Fibroblast of skin of back (primary cell): ENCODE results near the gene SF3B1.
A peak's percentile ranks its signal among the peaks of the same experiment; 100 is the strongest.
"Not testable (repeated sequence)": the region's sequence is repeated elsewhere in the genome, so short reads cannot be mapped to it uniquely, and the experiment has no call there.

Experiments
- DNase-seq: peaks from one replicate; pipeline ENCODE4 v3.0.0-alpha.2; 2013

Gene SF3B1

DNA sequence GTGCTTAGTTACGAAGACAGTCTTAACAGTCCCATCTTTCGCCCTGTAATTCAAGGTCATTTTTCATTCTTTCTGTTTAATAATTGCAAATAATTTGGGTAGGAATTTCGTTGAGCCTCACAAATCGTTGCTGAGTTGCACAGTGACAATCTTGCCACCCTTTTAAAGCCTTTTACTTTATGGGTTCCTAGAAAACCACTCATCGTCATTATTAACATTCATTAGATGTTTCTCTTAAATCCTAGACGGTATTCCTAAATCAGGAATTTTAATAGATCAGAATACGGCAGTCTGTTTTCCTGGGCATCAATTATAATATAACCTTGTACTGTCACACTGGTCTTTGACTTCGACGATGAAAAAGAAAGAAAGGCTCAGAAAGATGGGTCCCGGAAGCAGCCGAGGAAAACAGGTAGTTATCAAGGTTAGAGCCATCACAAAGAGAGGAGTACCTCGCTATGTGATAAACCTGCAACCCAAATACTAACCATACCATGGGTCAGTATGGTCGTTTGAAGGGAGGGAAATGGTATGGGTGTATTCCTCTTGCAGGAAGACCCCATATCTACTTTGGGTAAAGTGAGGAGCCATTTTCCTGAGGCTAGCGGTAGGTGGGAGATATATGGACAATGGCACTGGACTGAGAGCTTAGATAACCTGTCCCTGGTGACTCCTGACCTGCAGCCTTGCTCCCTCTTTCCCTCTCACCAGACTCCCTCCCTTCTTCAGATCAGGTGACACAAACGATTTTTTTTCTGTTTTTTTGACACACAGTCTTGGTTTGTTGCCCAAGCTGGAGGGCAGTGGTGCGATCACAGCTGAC is 981 bp upstream of the SF3B1 start:
- DNase-seq: no peak

DNA sequence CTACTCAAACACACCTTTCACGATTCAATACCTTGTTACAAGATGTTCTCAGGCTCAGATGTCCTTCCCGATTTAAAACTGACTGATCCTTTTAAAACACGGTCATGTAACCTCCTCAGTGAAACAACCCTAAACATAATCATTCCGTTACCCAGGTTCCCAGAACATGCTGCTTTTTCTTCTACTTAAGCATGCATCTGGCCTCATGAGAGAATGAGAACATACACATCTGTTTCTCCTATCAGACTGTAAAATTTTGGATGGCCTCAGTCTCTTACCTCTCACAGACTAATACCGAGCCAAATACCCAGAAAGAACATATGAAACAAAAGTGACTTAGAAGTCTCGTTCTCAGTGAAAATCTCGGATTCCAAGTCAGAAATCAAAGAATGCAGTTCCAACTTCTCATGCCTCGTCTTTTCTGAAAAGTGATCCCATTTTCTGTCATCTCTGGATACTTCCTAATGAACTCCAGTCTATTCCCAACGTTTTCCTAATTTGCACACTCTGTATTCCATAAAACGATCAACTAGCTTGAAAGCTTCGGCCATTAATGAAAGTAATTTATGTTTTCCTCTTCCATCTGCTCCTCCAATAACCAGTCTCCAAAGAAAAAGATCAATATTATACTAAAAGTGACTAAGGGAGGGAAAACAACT is 919 bp downstream of the SF3B1 start:
- DNase-seq: no peak

DNA sequence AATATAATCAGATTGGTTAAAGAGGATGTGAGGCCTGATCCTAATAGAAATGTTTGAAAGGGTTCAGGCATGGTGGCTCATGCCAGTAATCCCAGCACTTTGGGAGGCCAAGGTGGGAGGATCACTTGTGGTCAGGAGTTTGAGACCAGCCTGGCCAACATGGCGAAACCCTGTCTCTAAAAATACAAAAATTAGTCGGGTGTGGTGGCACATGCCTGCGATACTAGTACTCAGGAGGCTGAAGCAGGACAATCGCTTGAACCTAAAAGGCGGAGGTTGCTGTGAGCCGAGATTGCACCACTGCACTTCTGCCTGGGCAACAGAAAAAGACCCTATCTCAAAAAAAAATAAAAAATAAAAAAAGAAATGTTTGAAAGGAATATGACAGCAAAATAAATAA is 2.3 kb downstream of the SF3B1 start:
- not testable (repeated sequence) for DNase-seq

DNA sequence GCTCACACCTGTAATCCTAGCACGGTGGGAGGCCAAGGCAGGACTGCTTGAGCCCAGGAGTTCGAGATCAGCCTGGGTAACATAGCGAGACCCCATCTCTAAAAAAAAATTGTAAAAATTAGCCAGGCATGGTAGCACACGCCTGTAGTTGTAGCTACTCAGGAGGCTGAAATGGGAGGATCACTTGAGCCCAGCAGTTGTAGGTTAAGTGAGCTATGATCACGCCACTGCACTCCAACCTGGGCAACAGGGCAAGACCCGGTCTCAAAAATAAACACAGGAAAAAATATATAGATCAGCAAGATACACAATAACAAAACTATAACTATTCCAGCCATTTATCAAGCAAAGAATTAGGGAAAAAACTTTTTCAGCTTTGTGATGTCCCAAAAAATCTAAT is 3.0 kb downstream of the SF3B1 start:
- DNase-seq: no peak

DNA sequence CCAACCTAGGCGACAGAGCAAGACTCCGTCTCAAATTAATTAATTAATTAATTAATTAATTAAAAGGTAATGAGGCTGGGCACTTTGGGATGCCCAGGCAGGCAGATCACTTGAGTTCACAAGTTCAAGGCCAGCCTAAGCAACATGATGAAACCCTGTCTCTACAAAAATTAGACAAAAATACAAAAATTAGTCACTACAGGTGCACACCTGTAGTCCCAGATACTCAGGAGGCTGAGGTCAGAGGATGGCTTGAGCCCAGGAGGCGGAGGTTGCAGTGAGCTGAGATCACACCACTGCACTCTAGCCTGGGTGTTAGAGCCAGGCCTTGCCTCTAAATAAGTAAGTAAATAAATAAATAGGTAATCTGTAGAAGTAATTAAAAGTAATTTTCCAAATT is 6.8 kb downstream of the SF3B1 start:
- DNase-seq: no peak

DNA sequence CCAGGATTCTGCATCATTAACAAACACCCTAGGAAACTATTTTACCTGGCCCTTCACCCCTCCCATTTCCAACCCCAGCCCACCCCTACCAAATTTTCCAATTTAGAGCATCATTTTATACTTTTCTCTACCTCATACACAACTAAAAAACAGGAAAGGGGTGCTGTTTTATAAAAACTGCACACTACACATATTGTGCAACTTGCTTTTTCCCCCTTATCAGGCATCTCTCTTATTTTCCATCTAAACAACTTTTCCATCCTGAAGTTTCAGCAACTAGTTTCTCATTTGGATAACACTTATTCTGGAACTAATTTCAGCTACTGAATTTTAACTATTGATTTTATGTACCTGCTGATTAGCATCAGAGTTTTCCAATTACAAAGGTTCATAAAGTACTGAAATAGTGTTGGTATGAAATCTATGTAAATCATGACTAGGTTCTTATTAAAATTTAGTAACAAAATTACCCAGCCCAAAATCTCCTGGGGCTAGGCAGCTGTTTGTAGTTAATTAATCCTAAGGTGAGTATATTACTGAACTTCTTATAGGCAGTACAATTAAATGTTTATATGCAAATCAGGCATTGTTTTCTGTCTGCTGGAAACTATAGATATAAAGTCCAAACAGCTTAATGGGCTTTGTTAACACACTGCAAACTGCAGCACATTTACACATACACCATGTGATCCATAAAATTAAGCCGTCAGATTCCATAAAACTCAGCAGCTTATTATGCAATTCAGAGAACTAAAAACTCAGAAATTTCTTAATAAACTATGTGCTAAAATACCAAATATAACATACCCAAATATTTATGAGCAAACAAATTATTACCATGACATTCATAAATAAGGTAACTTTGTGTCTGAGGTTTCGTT is 7.9 kb downstream of the SF3B1 start:
- no peak for DNase-seq

DNA sequence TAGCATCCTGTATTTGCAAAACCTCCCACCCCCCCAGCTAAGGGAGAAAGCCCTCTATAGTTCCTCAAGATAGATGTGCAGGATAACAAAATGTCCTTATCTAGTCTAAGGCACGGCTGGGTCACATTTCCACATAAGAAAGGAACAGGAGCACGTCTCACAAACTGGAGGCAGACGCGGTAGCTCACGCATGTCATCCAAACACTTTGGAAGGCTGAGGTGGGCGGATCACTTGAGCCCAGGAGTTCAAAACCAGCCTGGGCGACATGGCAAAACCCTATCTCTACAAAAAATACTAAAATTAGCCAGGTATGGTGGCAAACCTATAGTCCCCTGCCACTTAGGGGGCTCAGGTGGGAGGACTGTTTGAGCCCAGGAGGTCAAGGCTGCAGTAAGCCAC is 9.3 kb downstream of the SF3B1 start:
- no peak for DNase-seq

DNA sequence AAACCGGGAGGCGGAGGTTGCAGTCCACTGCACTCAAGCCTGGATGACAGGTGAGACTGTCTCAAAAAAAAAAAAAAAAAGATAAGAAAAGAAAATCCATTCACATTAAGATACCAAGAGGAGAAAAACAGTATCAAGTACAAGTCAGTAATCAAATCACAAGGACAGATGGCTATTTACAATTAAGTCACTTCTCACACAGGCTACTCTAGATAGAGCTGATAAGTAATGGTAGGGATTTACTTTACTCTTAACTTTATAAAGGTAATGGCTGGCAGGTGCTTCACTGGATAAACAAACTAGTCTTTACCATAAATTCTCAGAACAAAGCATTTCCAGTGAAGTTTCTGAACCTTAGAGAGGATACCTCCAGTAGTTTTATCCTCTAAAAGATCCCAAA is 11.5 kb downstream of the SF3B1 start:
- DNase-seq: no peak

DNA sequence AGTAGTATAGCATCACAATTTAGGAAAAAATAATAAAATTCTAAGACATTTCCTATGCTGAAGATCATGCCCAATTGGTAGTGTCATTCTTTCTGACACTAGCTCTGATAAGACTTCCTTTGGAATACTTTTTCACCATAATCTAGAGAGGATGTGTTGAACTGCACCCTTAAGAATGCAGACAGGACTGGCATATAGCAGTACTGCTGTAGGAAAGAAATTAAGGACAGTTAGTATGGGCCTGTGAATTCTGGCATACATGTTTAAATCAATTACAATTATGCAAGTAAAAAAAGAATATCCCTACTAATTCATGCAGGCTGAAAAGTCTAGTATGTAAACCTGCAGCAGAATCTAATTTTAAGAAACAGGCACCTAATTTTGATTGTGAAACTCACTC is 15.4 kb downstream of the SF3B1 start:
- DNase-seq: no peak

DNA sequence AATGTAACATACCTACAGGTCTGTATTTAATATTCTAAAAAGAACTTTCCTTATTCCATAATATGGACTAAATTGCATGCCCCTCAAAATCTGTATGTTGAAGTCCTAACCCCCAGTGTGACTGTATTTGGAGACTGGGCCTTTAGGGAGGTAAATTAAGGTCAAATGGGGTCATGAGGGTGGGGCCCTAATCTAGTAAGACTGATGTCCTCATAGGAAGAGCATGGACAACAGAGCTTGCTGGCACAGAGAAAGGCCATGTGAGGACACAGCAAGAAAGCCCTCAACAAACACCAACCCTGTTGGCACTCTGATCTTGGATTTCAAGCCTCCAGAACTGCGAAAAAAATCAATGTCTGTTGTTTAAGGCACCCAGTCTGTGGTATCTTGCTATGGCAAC is 18.6 kb downstream of the SF3B1 start:
- no peak for DNase-seq

DNA sequence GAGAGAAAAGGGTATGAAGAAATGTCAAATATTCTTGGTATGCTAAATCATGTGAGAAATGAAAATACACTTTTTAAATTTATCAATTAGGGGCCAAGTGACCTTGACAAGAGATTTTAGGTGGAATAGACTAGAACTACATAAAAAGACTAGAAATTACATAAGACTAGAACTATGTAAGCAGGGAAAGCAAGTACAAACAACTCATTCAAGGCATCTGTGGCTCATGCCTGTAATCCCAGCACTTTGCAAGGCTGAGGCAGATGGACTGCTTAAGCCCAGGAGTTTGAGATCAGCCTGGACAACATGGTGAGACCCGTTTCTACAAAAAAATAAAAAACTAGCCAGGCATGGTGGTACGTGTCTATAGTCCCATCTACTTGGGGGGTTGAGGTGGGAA is 20.3 kb downstream of the SF3B1 start:
- DNase-seq: no peak

DNA sequence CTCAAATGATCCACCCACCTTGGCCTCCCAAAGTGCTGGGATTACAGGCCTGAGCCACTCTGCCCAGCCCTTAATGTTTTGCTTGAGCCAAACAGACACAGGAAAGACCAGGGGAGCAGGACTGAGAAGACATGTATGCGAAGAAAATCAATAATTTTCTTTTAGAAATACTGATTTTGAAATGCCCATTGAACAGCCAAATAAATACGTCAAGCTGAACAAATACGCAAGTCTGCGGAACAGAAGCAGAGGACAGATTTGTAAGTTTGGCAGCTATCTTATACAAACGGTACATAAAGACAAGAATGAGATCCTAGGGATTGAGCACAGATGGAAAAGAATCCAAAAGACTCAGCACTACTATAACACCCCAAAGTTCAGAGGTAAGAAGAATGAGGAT is 20.8 kb downstream of the SF3B1 start:
- no peak for DNase-seq

DNA sequence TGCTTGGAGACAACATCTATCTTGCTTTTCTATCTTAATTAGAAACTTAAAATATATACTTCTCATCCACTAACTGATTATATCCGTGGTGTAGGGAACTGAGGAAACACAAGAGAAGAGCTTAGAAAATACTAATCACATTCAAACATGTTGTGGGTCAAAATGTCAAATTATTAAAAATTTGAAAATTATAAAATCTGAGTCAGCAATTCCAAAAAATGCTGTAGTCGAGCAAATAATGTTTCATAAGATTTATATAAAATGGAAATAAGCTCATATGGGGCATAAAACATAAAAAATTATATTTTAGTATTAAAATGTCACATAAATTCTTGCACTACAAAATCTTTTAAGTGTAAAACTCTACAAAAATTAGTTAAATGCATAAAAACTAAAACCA is 29.2 kb downstream of the SF3B1 start:
- DNase-seq: no peak

DNA sequence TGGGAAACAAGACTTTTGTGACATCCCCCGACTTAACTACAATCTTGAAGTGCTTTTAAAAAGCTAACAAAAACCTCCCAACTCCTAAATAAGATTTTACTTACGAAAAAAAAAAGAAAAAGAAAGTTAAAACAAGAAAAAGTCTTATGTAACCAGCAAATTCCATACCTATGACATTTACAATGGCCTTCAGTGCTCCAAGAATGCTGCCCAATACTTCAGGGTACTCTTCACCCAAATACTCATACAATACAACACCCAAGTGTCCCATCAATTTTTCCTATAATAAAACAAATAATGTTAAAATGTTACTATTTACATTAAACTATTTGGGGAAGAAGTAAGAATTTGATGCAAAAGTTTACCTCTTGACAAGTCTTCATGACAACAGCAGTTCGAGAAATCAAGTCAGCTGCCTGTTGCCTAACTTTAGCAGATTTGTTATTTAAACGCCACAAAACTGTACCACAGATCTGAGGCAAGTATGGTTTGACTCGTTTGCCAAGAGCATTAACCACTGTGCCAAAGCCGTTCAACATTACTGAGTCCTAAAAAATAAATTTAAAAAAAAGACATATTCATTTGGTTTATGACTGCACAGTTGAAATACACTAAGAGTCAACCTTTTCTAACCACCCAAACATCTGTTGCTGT is 34.8 kb downstream of the SF3B1 start:
- DNase-seq: peak; percentile 9

DNA sequence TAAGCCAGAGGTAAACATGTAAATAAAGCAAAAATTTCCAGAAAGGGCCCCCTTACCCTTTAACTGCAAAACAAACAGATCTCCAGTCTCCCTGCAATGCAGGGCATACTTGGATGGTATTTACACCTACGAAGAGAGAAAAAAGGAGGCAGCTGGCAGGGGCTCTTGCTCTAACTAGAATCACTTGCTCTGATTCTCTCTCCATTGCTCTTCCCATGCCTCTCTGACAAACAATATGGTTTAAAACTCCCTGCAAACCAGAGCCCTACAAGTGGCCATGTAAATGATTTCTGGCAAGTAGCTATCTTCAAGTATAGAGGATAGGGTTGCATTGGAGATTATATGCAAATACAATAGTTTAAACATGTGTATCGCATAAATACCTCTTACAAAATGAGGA is 35.9 kb downstream of the SF3B1 start:
- no peak for DNase-seq

DNA sequence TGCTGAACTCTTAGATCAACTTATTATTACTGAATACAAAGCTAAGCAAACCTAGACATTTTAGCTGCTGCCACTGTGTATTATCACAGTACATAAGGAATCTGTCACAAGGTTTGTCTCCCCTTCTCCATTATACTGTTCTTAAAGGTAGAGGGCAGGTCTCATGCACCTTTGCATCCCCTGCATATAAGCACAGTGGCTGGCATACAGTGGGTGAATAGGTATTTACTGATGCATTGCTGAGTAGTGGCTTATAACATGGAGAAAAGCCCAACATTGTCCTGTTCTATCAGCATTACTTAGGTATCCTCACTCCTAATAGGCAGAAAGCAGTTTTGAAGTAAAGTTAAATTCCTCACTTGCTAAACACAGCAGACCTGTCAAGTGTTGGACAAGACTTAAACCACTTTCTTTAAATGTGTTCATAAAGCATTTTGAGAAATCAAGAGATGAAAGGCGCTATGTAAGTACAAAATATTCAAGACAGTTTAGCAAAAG is 43.6 kb downstream of the SF3B1 start:
- DNase-seq: no peak

DNA sequence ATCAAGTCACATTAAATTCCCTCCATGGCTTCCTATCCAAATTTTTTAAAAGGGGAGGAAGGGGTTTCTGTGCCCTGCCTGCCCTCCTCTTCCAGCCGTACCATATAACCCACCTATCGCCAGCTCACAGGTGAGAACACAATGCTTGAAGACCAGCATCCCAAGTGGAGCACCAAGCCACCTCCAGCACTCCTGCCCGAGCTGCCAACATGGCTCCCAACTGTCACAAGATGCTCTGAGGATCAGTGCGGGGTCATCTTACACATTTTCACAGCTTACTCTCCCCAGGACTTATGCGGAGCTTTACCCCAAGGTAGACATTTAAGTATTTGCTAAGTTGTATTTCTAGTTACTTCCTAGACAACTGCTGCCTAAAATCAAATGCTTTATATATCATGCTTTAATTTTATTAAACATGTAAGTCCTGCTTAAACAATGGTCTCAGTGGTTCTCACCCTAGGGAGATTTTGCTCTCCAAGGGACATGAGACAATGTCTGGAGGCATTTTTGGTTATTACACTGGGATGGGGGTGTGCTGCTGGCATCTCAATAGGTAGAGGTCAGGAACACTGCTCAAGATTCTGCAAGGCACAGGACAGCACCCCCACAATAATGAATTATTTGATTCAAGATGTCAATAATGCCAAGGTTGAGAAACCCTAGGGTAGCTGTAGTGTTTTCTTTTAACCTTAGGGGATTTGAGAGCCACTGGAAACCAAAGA is 45.8 kb downstream of the SF3B1 start:
- DNase-seq: no peak

DNA sequence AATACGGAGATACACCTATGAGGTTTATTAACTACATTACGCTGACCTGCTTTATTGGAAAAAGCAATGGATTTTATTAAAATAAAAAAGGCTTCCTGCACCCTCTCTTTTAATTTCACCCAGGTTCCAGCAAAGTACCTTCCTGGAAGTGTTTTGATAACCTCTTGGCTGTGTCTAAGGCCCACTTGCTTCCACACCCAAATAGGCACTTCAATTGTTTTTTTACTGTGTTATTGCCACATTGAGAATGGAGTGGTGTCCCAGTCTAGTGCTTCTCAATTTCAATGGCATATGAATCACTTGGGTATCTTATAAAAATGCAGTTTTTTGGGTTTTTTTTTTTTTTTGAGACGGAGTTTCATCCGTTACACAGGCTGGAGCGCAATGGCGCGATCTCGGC is 47.6 kb downstream of the SF3B1 start:
- no peak for DNase-seq

DNA sequence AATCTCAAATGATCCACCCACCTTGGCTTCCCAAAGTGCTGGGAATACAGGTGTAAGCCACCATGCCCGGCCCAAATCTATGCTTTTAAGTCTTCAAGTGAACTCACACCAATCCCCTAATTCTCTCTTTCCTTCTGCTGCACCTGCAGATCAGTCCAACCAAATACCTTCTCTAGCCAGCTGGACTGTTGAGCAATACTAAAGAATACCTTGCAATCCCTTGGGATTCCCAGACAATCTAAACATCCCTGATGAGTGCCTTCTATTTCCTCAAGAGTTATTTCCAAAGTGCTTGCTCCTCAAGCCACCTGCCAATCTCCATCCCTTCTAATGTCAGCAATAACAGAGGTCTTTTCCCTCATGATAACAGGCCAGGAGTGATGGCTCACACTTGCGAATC is 48.6 kb downstream of the SF3B1 start:
- no peak for DNase-seq

DNA sequence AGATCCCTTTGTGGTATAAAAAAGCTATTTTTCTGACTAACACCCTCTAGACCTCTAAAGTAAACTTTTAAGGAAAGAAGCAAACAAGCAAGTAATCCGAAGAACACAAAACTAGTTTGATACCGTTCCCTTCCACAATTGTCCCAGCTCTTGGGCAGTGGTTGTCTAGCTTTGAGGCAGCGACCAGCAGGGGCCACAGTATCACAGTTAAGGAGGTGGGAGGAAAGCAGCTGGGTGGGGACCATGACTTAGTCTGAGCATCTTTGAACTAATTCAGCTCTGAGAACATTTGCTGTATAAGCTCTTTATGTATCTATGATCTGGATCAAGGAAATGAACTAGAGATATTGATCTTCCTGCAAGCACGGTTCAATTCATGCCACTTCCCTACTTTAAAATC is 51.0 kb downstream of the SF3B1 start:
- DNase-seq: no peak

DNA sequence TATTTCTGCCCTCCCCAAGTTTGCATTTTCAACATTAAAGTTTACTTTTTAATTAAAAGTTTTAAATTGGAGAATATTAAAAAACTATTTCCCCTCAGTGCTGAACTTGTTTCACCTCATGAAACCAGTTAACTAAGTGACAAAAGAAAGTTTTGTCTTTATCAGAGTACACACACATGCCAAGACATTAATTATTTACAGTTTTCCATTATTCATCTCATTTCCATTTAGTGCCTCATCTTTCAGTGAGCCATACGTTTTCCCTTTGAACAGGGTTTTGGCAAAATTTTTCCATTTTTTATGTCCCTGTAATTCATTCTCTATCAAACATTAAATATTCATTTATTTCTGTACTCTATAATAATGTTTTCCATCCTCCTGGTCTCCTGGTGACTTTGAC is 53.2 kb downstream of the SF3B1 start:
- DNase-seq: no peak

DNA sequence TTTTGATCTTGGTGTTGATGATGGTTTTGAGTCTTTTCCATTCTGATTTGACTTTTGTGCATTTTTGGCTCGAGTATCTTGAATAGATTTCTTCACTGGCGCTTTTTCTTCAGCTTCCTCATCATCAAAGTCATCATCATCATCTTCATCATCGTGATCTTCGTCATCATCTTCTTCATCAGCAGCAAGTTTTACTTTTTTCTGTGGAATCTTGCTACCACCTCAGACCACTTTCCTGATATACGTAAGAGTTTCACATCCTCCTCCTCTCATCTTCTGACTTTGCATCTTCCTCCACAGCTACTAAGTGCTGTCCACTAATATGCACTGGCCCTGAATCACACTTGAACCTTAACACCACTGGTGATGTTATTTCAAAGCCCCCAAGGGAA is 54.9 kb downstream of the SF3B1 start:
- not testable (repeated sequence) for DNase-seq
